GM12801 (cell line): Measurements from ENCODE around the gene DNMT1.

Experiments used
- CTCF ChIP-seq: IDR thresholded peaks from one replicate; pipeline ENCODE4 v1.5.1; 2011; ENCODE audit warnings: control low read depth; ENCODE audit not compliant: insufficient read length; ENCODE audit errors: extremely low read depth

DNMT1 gene

GRCh38 chr19:10214784-10215183 is 20.0 kb upstream of the DNMT1 start:
- TF ChIP-seq CTCF = no peak

- no peak for TF ChIP-seq CTCF
Observed at GRCh38 chr19:10211691-10212090, 16.9 kb upstream of the DNMT1 start.

- TF ChIP-seq CTCF = no peak
Observed at GRCh38 chr19:10211061-10211460, 16.3 kb upstream of the DNMT1 start.

GRCh38 chr19:10209315-10209714 is 14.6 kb upstream of the DNMT1 start:
- no peak for TF ChIP-seq CTCF

GRCh38 chr19:10207026-10207425 is 12.3 kb upstream of the DNMT1 start:
- TF ChIP-seq CTCF = no peak

- TF ChIP-seq CTCF = no peak
Observed at GRCh38 chr19:10206226-10206885, 11.6 kb upstream of the DNMT1 start.

GRCh38 chr19:10205636-10206035 is 10.9 kb upstream of the DNMT1 start:
- TF ChIP-seq CTCF = no peak
